Calu3 (cell line): ENCODE data around the gene RHOC. TPM values are rescaled to one million over a fixed set of nuclear protein-coding genes. Genes with fewer than 3 reads are reported as not detected.
A peak's percentile ranks its signal among the peaks of the same experiment; 100 is the strongest.

Experiments used
- BruUV-seq: library from RNA; stranded (reverse); fragments of 400-500 nt; replicated peaks from 2 replicates; lab custom pipeline; 2021; lab: Mats Ljungman, UMichigan
- CTCF ChIA-PET: fragments of 300-600 bp; sonication (Branson Sonifier 250); formaldehyde crosslinking; loops from one replicate; lab custom pipeline; 2022; ENCODE audit warnings: antibody characterized with exemption; lab: Charles Lee
- DNase-seq: peaks from one replicate; pipeline ENCODE4 v3.0.0; 2022
- H3K27ac Mint-ChIP-seq: one replicate; pipeline ENCODE4 v1.8.0; 2022; ENCODE audit warnings: mixed read lengths; ENCODE audit not compliant: unreplicated experiment
- H3K27me3 Mint-ChIP-seq: one replicate; pipeline ENCODE4 v1.8.0; 2022; ENCODE audit warnings: mixed read lengths; ENCODE audit not compliant: unreplicated experiment
- H3K36me3 Mint-ChIP-seq: one replicate; pipeline ENCODE4 v1.8.0; 2022; ENCODE audit warnings: mild to moderate bottlenecking, moderate library complexity, mixed read lengths; ENCODE audit not compliant: insufficient read depth, unreplicated experiment
- H3K4me1 Mint-ChIP-seq: one replicate; pipeline ENCODE4 v1.8.0; 2022; ENCODE audit warnings: mild to moderate bottlenecking, low read depth, mixed read lengths; ENCODE audit not compliant: unreplicated experiment
- H3K4me3 Mint-ChIP-seq: one replicate; pipeline ENCODE4 v1.8.0; 2022; ENCODE audit warnings: mild to moderate bottlenecking, low read depth, moderate library complexity, mixed read lengths; ENCODE audit not compliant: unreplicated experiment
- H3K9me3 Mint-ChIP-seq: one replicate; pipeline ENCODE4 v1.8.0; 2022; ENCODE audit warnings: low read depth, mixed read lengths; ENCODE audit not compliant: unreplicated experiment
- CTCF ChIP-seq: fragments of 200-600 bp; IDR thresholded peaks from one replicate; pipeline ENCODE4 v1.8.0; 2022; ENCODE audit warnings: antibody characterized with exemption; ENCODE audit not compliant: unreplicated experiment
- intact Hi-C: fragments of 100-400 bp; cut with micrococcal nuclease; formaldehyde crosslinking; loops from one replicate; pipeline ENCODE4 v1.10.0; 2022; ENCODE audit not compliant: unreplicated experiment
- total RNA-seq: library from RNA; stranded (reverse); gene quantifications from 2 replicates; pipeline ENCODE4 v1.2.3, GENCODE V29; 2022

The RHOC gene
- total RNA-seq, 1 experiment from 2014 or later: 176 TPM

GRCh38 chr1:112665857-112666256, 41.1 kb downstream of the RHOC start:
- Mint-ChIP-seq H3K4me3 (no peak overlapping the region), H3K27ac (no peak overlapping the region), H3K36me3 (peaks cover 46% of the 10 kb centered on the region), H3K4me1 (no peaks in the 10 kb centered on the region), H3K9me3 (no peaks in the 10 kb centered on the region), H3K27me3 (no peaks in the 10 kb centered on the region)
- no peak for TF ChIP-seq CTCF
- BruUV-seq: no TSS peak
- intact Hi-C loops: loop anchor here (10.0 kb wide), 1 partner anchor 61 kb away; no protein-coding TSS in a partner anchor
- no peak for DNase-seq
- CTCF ChIA-PET: no interaction called here

- no peak for TF ChIP-seq CTCF
- no peak for DNase-seq
- no peak overlapping the region for H3K4me3 Mint-ChIP-seq
- intact Hi-C loops: no loop called here
- no peaks in the 10 kb centered on the region for H3K27me3 Mint-ChIP-seq
- CTCF ChIA-PET: interaction anchor here (1.4 kb wide), 1 partner anchor 10 kb away, joined by 4 read pairs; no protein-coding TSS in a partner anchor
- peaks cover 30% of the 10 kb centered on the region for H3K36me3 Mint-ChIP-seq
- no peaks in the 10 kb centered on the region for H3K9me3 Mint-ChIP-seq
- BruUV-seq: TSS peak; percentile 22
- no peak overlapping the region for H3K27ac Mint-ChIP-seq
- no peaks in the 10 kb centered on the region for H3K4me1 Mint-ChIP-seq
These were observed 55.7 kb downstream of the RHOC start for GRCh38 chr1:112651205-112651604.

Other genes starting within 250 kb of the RHOC start
- 5.8 and 6.7 TPM in 2 replicates for gene WNT2B, start 198.2 kb downstream of the RHOC start, total RNA-seq
- gene ST7L, start 88.0 kb downstream of the RHOC start, total RNA-seq: 15.9 and 19.0 TPM in 2 replicates
- gene CAPZA1, start 87.3 kb downstream of the RHOC start, total RNA-seq: 103 and 117 TPM in 2 replicates
- gene MOV10, start 32.5 kb downstream of the RHOC start, total RNA-seq: 71.4 and 80.0 TPM in 2 replicates
- gene PPM1J, start 8.2 kb upstream of the RHOC start, total RNA-seq: 1.3 and 2.2 TPM in 2 replicates
- gene SLC16A1, start 249.1 kb upstream of the RHOC start, total RNA-seq: 59.2 and 60.3 TPM in 2 replicates